SK-N-SH (cell line): ENCODE results near the gene ATP1A4. TPM values are rescaled to one million over a fixed set of nuclear protein-coding genes. Genes with fewer than 3 reads are reported as not detected.

ENCODE experiments used
- CTCF ChIA-PET: fragments of 300-600, 350-600 bp; formaldehyde crosslinking; extraction: SDS; loops from one replicate; lab custom pipeline; 2021; lab: Yijun Ruan, JAX
- POLR2A ChIA-PET: fragments of 350-600 bp; sonication (Branson Sonifier 250); formaldehyde crosslinking; extraction: SDS; loops from one replicate; lab custom pipeline; 2020; ENCODE audit warnings: antibody characterized with exemption, inconsistent platforms; lab: Yijun Ruan, JAX
- DNase-seq: peaks from one replicate; pipeline ENCODE4 v3.0.0; 2012
- H2AFZ ChIP-seq: fragments of 200-600 bp; sonication (generic); 2 replicates; pipeline ENCODE4 v1.8.1; 2016; ENCODE audit warnings: antibody characterized with exemption, mild to moderate bottlenecking, low read depth
- H3F3A ChIP-seq: fragments of 200-600 bp; sonication (generic); replicated peaks from 2 replicates; pipeline ENCODE3; 2016; ENCODE audit warnings: antibody characterized with exemption, mild to moderate bottlenecking; ENCODE audit not compliant: insufficient read depth
- H3K27ac ChIP-seq, 2 experiments: fragments of 200-500 bp in 1 of 2; fragments of 200-600 bp in 1 of 2; sonication (Bioruptor generic) in 1 of 2; sonication (generic), shearing (Covaris generic) in 1 of 2; 2 replicates each; pipeline versions ENCODE4 v1.5.1 to v1.6.1; 2014 to 2016; ENCODE audit warnings: low read depth in 2 of 2, inconsistent platforms in 1 of 2, low read length in 1 of 2, mild to moderate bottlenecking in 1 of 2, mixed read lengths in 1 of 2
- H3K27me3 ChIP-seq: fragments of 200-600 bp; sonication (generic), shearing (Covaris generic); 2 replicates; pipeline ENCODE4 v1.6.1; 2016; ENCODE audit warnings: mixed run types; ENCODE audit not compliant: insufficient read depth
- H3K36me3 ChIP-seq, 2 experiments: fragments of 200-500 bp in 1 of 2; fragments of 200-600 bp in 1 of 2; sonication (Bioruptor generic) in 1 of 2; sonication (generic) in 1 of 2; replicated peaks in 1 of 2; 2 replicates each; pipeline versions ENCODE3 to v1.5.1; 2014 to 2016; ENCODE audit warnings: low read length in 1 of 2, mild to moderate bottlenecking in 1 of 2; ENCODE audit not compliant: insufficient read depth in 2 of 2, control insufficient read depth in 1 of 2
- H3K4me1 ChIP-seq, 2 experiments: fragments of 200-500 bp in 1 of 2; fragments of 200-600 bp in 1 of 2; sonication (Bioruptor generic) in 1 of 2; sonication (generic), shearing (Covaris generic) in 1 of 2; 2 replicates each; pipeline versions ENCODE4 v1.5.1 to v1.6.1; 2014 to 2016; ENCODE audit warnings: low read depth in 1 of 2, low read length in 1 of 2, mixed run types in 1 of 2; ENCODE audit not compliant: insufficient read depth in 2 of 2, control insufficient read depth in 1 of 2
- H3K4me2 ChIP-seq: fragments of 200-600 bp; sonication (generic), shearing (Covaris generic); 2 replicates; pipeline ENCODE4 v1.6.1; 2017; ENCODE audit warnings: mixed run types
- H3K4me3 ChIP-seq, 2 experiments: fragments of 200-500 bp in 1 of 2; fragments of 200-600 bp in 1 of 2; sonication (Bioruptor generic) in 1 of 2; sonication (generic), shearing (Covaris generic) in 1 of 2; 2 replicates each; pipeline versions ENCODE4 v1.5.1 to v1.8.1; 2014 to 2016; ENCODE audit warnings: low read depth in 2 of 2, inconsistent platforms in 1 of 2, low read length in 1 of 2, mild to moderate bottlenecking in 1 of 2, mixed read lengths in 1 of 2, moderate library complexity in 1 of 2
- H3K79me2 ChIP-seq: fragments of 200-600 bp; sonication (generic); 2 replicates; pipeline ENCODE4 v1.8.1; 2017; ENCODE audit warnings: mild to moderate bottlenecking; ENCODE audit not compliant: insufficient read depth
- H3K9ac ChIP-seq: fragments of 200-600 bp; sonication (generic); 2 replicates; pipeline ENCODE4 v1.6.1; 2017; ENCODE audit warnings: mixed run types
- H3K9me2 ChIP-seq: fragments of 200-600 bp; sonication (generic); 2 replicates; pipeline ENCODE4 v1.6.1; 2017; ENCODE audit warnings: mixed run types
- H3K9me3 ChIP-seq: fragments of 200-600 bp; sonication (generic); 2 replicates; pipeline ENCODE4 v1.6.1; 2017; ENCODE audit warnings: mixed run types, mild to moderate bottlenecking, moderate library complexity
- H4K20me1 ChIP-seq: fragments of 200-600 bp; sonication (generic); 2 replicates; pipeline ENCODE4 v1.6.1; 2017; ENCODE audit warnings: mild to moderate bottlenecking, mixed run types; ENCODE audit not compliant: insufficient read depth
- CHD2 ChIP-seq: fragments of 150-350 bp; IDR thresholded peaks from 2 replicates; pipeline ENCODE4 v1.6.1; 2018; ENCODE audit warnings: low read length; ENCODE audit not compliant: partially characterized antibody
- ELF1 ChIP-seq: IDR thresholded peaks from 2 replicates; pipeline ENCODE4 v1.4.0; 2012
- EZH2phosphoT487 ChIP-seq: fragments of 200-600 bp; sonication (generic); IDR thresholded peaks from 2 replicates; pipeline ENCODE4 v1.6.1; 2017; ENCODE audit warnings: low read depth, mixed run types, mild to moderate bottlenecking, antibody characterized with exemption, moderate library complexity, borderline replicate concordance
- FOXM1 ChIP-seq: IDR thresholded peaks from 2 replicates; pipeline ENCODE4 v1.4.0; 2012; ENCODE audit warnings: low read depth, mild to moderate bottlenecking
- GABPA ChIP-seq: IDR thresholded peaks from 2 replicates; pipeline ENCODE4 v1.4.0; 2012; ENCODE audit warnings: low read depth, mild to moderate bottlenecking
- GATA2 ChIP-seq: sonication (generic); formaldehyde crosslinking; IDR thresholded peaks from 2 replicates; pipeline ENCODE4 v1.5.0; 2020; ENCODE audit warnings: mild to moderate bottlenecking, missing genetic modification reagents
- JUND ChIP-seq: IDR thresholded peaks from 2 replicates; pipeline ENCODE4 v1.4.0; 2012
- MXI1 ChIP-seq: IDR thresholded peaks from 2 replicates; pipeline ENCODE4 v1.6.1; 2012; ENCODE audit warnings: mild to moderate bottlenecking, low read depth, low read length, improper control_type of control experiment
- NRF1 ChIP-seq: IDR thresholded peaks from 2 replicates; pipeline ENCODE4 v1.6.1; 2012; ENCODE audit warnings: low read depth, mild to moderate bottlenecking, low read length
- POLR2AphosphoS5 ChIP-seq: IDR thresholded peaks from 2 replicates; pipeline ENCODE4 v1.6.1; 2012; ENCODE audit warnings: low read depth, low read length
- RFX5 ChIP-seq: IDR thresholded peaks from 2 replicates; pipeline ENCODE4 v1.6.1; 2012; ENCODE audit warnings: mild to moderate bottlenecking, improper control_type of control experiment, low read length
- RXRA ChIP-seq: IDR thresholded peaks from 2 replicates; pipeline ENCODE4 v1.4.0; 2012; ENCODE audit warnings: low read depth, mild to moderate bottlenecking, borderline replicate concordance
- SIN3A ChIP-seq: IDR thresholded peaks from 2 replicates; pipeline ENCODE4 v1.6.1; 2012; ENCODE audit warnings: low read depth, mild to moderate bottlenecking, low read length, moderate library complexity, borderline replicate concordance
- TAF1 ChIP-seq: IDR thresholded peaks from 2 replicates; pipeline ENCODE4 v1.6.1; 2012; ENCODE audit warnings: low read depth, mild to moderate bottlenecking, low read length, moderate library complexity, borderline replicate concordance
- TCF12 ChIP-seq: IDR thresholded peaks from 2 replicates; pipeline ENCODE4 v1.4.0; 2012
- TEAD4 ChIP-seq: IDR thresholded peaks from 2 replicates; pipeline ENCODE4 v1.4.0; 2012; ENCODE audit warnings: mild to moderate bottlenecking, borderline replicate concordance; ENCODE audit not compliant: insufficient read depth
- polyA plus RNA-seq, 3 experiments: library from polyadenylated mRNA; depleted of rRNA; stranded (reverse); fragments of >200 nt; gene quantifications; 2 replicates each; pipeline ENCODE4 v1.2.3, GENCODE V29; 2012
- TF ChIP-seq, protein P1 (sequence below): fragments of 150-350 bp; IDR thresholded peaks from 2 replicates; pipeline ENCODE4 v1.6.1; 2017; ENCODE audit warnings: antibody characterized with exemption, low read length, low read depth, borderline replicate concordance
- TF ChIP-seq, protein P2 (sequence below): fragments of 200-600 bp; sonication (generic); IDR thresholded peaks from 2 replicates; pipeline ENCODE4 v1.6.1; 2017; ENCODE audit warnings: antibody characterized with exemption, mild to moderate bottlenecking, moderate library complexity
- TF ChIP-seq, protein P3 (sequence below): IDR thresholded peaks from 2 replicates; pipeline ENCODE4 v1.4.0; 2012; ENCODE audit warnings: low read depth, borderline replicate concordance
- TF ChIP-seq, protein P4 (sequence below): IDR thresholded peaks from 2 replicates; pipeline ENCODE4 v1.4.0; 2012; ENCODE audit warnings: low read depth, borderline replicate concordance

Gene ATP1A4
- polyA plus RNA-seq, 1 of the 3 experiments (the other 2 are of a cell fraction), result not detected

DNA sequence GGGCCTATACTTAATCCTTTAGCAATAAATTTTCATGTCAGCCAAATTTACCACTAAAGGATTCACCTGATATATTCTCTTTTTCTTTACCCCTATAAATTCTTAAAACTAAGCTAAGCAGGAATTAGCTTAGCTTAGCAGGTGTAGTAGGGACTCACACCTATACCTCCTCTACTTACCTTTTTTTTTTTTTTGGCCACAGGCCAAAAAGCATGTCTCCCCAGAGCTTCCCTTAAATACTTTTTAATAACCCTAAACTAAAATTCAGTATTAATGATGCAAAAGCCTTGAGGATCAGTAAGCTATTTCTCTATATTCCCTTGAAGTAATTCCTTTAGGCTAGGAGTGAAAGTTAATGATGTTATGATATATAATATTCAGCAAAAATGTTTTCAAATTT is 77.0 kb downstream of the ATP1A4 start:
- no peaks in the 10 kb centered on the region for H4K20me1 ChIP-seq
- H3K9me3 ChIP-seq, result no peaks in the 10 kb centered on the region
- H3K27me3 ChIP-seq, result no peaks in the 10 kb centered on the region
- ChIA-PET POLR2A (no interaction called here), CTCF (interaction anchor here (1.0 to 5.0 kb wide), 8 partner anchors 9 to 128 kb away, joined by 3 to 38 read pairs (median 8); no protein-coding TSS in a partner anchor)
- H3K4me1 ChIP-seq, result no peaks in the 10 kb centered on the region
- no peak overlapping the region for H3K9ac ChIP-seq
- H3K79me2 ChIP-seq, result no peaks in the 10 kb centered on the region
- H3K27ac ChIP-seq, result no peak overlapping the region
- no peak overlapping the region for H2AFZ ChIP-seq
- H3K4me3 ChIP-seq, result no peak overlapping the region
- H3K9me2 ChIP-seq, result no peaks in the 10 kb centered on the region
- no peak overlapping the region for H3K4me2 ChIP-seq
- no peaks in the 10 kb centered on the region for H3F3A ChIP-seq
- DNase-seq, result no peak
- TF ChIP-seq, protein P1, sequence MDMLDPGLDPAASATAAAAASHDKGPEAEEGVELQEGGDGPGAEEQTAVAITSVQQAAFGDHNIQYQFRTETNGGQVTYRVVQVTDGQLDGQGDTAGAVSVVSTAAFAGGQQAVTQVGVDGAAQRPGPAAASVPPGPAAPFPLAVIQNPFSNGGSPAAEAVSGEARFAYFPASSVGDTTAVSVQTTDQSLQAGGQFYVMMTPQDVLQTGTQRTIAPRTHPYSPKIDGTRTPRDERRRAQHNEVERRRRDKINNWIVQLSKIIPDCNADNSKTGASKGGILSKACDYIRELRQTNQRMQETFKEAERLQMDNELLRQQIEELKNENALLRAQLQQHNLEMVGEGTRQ, result no peak
- no peak for TF ChIP-seq EZH2phosphoT487
- TF ChIP-seq ELF1, result no peak
- TF ChIP-seq GATA2 (CRISPR knock-in tag), result no peak
- no peak for TF ChIP-seq POLR2AphosphoS5
- TF ChIP-seq FOXM1, result no peak
- peaks cover 56 to 74% of the 10 kb centered on the region in 2 experiments for H3K36me3 ChIP-seq

DNA sequence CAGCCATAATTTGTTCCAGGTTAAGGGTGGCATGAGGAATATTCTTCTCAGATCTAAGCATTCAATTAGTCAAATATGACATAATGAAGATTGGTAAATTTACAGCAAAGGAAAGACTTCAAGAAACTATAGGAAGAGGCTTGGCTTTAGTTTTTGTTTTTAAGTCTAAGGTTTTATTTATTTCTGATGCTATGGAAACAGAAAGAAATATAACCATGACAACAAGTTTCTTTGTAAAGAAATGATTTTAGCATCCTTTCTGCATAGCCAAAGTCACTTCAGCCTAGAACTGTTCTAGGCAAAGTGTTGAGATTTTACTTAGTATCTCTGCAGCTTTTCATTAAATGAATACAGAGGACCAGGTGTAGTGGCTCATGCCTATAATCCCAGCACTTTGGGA is 81.5 kb downstream of the ATP1A4 start:
- H3F3A ChIP-seq, result no peaks in the 10 kb centered on the region
- no peak for DNase-seq
- H3K4me2 ChIP-seq, result no peak overlapping the region
- no peak overlapping the region for H3K9ac ChIP-seq
- no peak overlapping the region for H3K27ac ChIP-seq
- ChIA-PET POLR2A (no interaction called here), CTCF (interaction anchor here (0.8 to 26.9 kb wide), 8 partner anchors 9 to 132 kb away, joined by 3 to 293 read pairs (median 8); partner anchors contain the start of gene CASQ1)
- H3K4me3 ChIP-seq, result no peak overlapping the region
- no peaks in the 10 kb centered on the region for H3K27me3 ChIP-seq
- H2AFZ ChIP-seq, result no peak overlapping the region
- H3K9me2 ChIP-seq, result no peaks in the 10 kb centered on the region
- no peaks in the 10 kb centered on the region for H4K20me1 ChIP-seq
- no peaks in the 10 kb centered on the region for H3K9me3 ChIP-seq
- H3K36me3 ChIP-seq, result peaks cover 62 to 84% of the 10 kb centered on the region in 2 experiments
- no peak for TF ChIP-seq TAF1
- TF ChIP-seq RFX5, result no peak
- TF ChIP-seq, protein P1, result no peak
- no peak for TF ChIP-seq MXI1
- TF ChIP-seq, protein P2, sequence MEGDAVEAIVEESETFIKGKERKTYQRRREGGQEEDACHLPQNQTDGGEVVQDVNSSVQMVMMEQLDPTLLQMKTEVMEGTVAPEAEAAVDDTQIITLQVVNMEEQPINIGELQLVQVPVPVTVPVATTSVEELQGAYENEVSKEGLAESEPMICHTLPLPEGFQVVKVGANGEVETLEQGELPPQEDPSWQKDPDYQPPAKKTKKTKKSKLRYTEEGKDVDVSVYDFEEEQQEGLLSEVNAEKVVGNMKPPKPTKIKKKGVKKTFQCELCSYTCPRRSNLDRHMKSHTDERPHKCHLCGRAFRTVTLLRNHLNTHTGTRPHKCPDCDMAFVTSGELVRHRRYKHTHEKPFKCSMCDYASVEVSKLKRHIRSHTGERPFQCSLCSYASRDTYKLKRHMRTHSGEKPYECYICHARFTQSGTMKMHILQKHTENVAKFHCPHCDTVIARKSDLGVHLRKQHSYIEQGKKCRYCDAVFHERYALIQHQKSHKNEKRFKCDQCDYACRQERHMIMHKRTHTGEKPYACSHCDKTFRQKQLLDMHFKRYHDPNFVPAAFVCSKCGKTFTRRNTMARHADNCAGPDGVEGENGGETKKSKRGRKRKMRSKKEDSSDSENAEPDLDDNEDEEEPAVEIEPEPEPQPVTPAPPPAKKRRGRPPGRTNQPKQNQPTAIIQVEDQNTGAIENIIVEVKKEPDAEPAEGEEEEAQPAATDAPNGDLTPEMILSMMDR, result no peak
- no peak for TF ChIP-seq JUND
- TF ChIP-seq SIN3A, result no peak
- no peak for TF ChIP-seq NRF1
- TF ChIP-seq, protein P3, sequence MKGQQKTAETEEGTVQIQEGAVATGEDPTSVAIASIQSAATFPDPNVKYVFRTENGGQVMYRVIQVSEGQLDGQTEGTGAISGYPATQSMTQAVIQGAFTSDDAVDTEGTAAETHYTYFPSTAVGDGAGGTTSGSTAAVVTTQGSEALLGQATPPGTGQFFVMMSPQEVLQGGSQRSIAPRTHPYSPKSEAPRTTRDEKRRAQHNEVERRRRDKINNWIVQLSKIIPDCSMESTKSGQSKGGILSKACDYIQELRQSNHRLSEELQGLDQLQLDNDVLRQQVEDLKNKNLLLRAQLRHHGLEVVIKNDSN, result no peak
- TF ChIP-seq TCF12, result no peak
- no peak for TF ChIP-seq TEAD4
- TF ChIP-seq CHD2, result no peak
- TF ChIP-seq, protein P4, sequence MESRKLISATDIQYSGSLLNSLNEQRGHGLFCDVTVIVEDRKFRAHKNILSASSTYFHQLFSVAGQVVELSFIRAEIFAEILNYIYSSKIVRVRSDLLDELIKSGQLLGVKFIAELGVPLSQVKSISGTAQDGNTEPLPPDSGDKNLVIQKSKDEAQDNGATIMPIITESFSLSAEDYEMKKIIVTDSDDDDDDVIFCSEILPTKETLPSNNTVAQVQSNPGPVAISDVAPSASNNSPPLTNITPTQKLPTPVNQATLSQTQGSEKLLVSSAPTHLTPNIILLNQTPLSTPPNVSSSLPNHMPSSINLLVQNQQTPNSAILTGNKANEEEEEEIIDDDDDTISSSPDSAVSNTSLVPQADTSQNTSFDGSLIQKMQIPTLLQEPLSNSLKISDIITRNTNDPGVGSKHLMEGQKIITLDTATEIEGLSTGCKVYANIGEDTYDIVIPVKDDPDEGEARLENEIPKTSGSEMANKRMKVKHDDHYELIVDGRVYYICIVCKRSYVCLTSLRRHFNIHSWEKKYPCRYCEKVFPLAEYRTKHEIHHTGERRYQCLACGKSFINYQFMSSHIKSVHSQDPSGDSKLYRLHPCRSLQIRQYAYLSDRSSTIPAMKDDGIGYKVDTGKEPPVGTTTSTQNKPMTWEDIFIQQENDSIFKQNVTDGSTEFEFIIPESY, result no peak
- no peak for TF ChIP-seq FOXM1
- TF ChIP-seq GABPA, result no peak
- TF ChIP-seq RXRA, result no peak
- no peak for TF ChIP-seq ELF1
- H3K4me1 ChIP-seq, result no peaks in the 10 kb centered on the region
- no peaks in the 10 kb centered on the region for H3K79me2 ChIP-seq
